HK-2 (cell line): ENCODE results near the gene SPATA13.

Experiments
- DNase-seq: peaks from one replicate; pipeline ENCODE4 v3.0.0-alpha.2; 2018; ENCODE audit not compliant: unreplicated experiment

The SPATA13 gene

DNA sequence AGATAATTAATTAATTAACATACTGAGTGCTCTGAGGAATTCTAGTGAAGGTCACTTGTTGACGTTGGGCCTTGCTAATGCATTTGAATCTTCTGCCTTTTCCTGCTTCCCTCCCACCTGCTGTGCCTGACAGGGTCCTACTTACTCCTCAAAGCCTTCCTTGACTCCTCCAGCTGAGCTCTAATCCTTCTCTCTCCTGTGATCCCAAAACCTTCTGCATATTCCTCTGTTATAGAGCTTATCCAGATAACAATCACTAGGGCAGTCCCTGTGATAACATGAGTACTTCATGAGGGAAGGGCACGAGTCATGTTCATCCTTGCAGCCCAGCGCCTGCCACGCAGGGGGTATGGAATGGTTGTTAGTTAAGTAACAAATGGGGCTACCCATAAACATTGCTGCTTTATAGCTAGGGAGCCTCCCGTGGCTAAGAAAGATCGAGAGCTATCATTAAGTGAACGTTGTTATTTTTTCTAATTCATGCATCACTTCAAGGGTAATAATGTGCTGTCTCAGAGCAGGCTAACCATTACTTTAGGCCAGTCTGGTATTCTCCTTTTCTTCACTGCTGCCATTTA, 19.1 kb upstream of the SPATA13 start:
- DNase-seq = no peak

DNA sequence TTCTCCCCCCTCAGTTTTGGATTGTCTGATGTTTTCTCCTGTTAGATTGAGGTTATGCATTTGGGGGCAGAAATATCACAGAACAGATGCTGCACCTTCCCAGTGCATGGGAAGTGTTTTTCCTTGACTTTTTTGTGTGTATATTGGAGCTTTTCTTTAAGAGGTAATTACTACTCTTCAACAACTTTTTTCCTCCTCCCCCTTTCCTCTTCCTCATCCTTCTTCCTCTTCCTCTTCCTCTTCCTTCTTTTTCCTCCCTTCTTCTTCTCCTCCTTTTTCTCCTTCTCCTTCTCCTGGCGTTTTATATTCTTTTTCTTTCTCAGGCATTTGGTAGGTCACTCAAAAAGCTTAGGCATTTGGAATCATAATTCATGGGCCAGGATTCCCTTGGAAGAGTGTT, 18.1 kb upstream of the SPATA13 start:
- no peak for DNase-seq

DNA sequence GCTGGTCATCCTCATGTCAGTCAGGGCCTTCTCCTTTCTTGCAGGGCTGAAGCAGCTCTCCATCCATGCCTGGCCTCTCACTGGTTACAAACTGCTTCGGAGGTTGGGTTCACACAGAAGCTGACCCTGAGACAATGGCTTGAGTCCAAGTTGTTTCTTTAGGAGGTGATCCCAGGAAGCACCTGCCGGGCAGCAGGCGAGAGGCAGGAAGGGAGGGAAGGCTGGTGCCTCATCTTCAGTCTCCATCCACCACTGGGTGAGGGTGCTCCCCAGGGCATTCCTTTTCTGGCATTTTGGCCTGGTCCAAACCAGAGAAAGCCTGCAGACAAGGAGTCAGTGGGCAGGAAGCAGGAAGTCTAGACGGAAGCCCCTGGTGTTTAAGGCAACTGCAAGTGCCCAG, 17.6 kb upstream of the SPATA13 start:
- no peak for DNase-seq

DNA sequence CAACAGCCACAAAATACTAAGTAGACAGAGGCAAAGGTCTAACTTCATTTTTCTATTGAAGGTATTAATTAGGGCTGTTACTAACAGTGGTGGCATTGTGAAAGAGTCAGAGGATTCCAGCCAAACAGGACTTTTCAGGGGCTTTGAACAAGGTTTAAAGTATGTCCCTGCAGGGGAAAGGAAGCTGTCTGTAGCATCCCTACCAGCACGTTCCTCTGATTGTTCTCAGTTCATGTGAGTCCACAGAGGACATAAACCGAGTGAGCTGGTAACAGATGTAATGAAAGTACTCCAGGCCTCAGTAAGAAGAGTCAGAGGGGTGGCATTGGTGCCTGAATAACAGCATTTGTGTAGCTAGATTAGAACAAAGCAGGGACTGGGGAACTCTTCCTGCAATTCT, 15.3 kb upstream of the SPATA13 start:
- no peak for DNase-seq

DNA sequence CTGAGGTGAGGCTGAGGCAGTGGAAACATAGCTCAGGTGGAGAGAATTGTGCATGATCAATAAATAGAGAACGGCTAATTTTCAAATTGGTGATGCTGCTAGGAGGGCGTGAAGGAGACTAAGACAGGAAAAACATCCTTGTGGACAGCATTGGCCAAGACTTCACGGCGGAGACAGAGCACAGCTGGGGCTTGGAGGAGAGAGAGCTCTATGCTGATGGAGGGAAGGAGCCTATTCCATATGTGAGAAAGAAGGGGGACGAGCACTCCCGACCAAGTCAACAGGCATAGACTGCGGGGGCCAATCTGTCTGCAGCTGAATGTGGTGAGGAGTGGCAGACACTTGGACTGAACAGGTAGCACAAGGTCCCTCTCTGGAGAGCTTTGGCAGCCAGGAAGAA, 14.8 kb upstream of the SPATA13 start:
- no peak for DNase-seq

DNA sequence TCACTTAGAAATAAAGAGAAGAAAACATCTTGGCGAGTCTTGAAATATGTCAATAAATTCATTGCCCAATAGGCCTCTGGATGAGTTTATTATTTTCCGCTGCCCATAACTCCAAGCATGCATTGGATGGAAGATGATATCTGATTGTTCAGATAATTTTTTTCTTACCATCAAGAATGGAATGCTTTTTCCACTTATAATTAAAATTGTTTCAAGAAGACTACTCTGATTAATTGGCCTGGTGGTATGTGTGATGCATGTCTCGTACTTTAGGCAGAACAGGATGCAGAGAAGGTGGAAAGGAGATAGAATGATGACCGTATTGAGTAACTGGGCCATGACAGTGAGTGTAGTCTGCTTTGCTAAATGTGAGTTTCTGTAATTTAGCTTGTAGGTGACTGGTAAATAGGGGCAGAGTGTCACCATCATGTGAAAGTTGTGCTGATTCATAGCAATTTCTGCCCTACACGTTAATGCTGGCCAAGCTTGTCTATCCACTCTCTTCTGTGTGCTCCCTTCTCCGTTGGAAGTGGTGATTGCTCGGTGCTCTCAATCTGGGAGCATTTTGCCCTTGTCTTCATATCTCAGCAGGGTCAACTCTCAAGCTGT, 13.5 kb upstream of the SPATA13 start:
- no peak for DNase-seq

DNA sequence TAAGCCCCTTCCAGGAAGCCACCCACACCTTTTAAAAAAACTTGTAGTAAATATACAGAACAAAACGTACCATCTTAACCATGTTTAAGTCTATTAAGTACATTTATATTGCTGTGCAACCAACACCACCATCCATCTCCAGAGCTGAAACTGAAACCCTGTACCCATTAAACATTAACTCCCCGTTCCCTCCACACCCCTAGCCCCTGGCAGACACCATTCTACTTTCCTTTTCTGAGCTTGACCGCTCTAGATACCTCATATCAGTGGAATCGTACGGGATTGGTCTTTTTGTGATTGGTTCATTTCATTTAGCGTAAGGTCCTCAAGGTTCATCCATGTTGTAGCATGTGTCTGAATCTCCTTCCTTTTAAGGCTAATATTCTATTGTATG, 13.0 kb upstream of the SPATA13 start:
- no peak for DNase-seq

DNA sequence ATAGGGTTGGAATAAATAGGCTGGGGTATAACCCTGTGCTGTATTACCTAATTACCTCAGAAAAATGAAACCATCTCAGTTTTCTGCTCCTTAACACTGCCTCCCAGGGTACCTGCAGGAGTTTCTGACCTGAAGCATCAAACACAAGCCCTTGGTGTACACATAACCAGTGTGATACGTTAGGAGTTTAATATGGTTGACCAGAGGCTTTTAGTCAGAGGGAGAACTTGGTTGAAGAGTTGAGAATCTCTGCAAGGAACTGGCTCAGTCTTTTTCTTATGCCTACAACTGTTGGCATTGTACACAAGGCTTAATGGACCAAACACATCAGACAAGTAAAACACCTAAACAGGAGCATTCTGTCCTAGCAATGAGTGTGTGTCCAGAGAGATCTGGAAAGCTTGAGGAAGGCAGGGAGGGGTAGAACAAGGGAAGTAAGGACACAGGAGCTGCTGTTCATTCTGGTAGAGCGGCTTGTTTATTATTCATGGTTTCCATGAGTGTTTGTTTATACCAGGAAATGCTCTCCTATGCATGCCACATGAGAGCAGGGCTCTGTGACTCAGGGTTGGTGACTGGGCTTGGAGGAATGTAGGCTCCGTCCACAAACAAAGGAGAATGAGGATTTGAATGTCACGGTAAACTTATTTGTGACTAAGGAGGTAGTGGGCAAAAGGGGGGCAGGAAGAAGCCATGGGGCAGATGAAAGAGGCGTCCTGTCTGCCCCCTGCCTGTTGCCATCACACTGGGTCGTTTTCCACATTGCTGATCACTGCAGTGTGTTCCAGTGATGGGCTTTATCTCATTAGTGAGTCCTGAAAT, 11.9 kb upstream of the SPATA13 start:
- DNase-seq = peak; percentile 53

DNA sequence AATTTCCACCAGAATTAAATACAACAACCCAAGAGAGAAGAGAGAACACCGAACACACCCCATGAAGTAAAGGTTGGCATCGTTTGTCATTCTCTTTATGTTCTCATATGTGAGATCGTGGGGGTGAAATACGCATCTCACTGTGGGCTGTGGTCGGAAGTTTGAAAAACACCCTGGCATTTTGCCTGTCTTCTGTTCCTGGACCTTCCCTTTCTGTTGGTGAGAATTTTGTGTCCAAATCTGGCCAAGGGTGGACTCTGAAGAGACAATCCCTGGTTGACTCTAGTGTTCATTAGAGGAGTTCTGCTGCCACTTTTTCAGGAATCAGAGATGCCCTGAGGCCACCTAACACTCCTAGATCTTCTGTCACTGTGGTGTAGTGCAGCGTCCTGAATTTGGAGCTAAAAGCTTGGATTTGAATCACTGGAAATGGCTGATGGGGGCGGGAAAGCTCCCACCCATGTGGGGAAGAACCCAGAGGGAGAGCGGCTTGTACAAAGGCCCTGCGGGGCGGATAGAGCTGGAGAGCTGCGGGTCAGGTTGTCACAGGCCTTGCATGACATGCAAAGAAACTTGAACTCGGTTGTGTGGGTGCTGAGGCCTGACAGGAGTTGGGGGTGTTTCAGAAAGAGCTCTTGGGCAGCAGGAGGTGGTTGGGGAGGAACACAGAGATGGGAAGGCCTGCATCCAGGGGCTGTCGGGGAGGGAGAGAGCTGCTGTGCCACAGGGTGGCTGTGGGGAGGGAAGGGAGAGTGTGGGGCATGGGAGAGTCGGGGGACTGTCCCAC, 11.1 kb upstream of the SPATA13 start:
- DNase-seq = no peak

DNA sequence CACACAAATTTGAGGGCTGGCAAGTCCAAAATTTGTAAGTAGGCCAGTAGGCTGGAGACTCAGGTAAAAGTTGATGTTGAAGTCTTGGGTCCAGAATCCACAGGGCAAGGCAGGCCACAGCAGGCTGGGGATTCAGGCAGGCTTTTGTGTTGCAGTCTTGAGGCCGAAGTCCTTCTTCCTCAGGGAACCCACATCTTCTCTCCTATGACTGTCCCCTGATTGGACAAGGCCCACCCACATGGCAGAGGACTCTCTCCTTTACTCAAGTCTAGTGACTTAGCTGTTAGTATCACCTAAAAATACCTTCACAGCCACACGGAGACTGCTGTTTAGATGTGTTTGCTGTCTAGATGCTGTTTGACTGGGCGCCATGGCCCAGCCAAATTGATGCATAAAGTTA, 9.9 kb upstream of the SPATA13 start:
- DNase-seq = no peak

DNA sequence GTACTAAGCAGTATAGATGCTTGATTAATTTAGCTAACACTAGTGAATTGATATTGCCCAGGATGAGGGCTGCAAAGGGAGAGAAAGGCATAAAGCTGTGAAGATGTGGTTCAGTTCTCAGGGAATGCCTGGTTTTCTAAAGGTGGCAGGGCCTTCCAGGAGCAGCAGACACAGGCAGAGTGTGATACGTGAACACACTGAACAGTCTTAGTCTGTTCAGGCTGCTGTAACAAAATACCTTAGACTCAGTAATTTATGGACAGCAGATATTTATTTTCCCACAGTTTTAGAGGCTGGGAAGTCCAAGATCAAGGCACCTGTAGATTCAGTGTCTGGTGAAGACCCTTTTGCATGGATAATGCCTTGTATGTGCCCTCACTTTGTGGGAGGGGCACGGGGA, 8.7 kb upstream of the SPATA13 start:
- DNase-seq = no peak

DNA sequence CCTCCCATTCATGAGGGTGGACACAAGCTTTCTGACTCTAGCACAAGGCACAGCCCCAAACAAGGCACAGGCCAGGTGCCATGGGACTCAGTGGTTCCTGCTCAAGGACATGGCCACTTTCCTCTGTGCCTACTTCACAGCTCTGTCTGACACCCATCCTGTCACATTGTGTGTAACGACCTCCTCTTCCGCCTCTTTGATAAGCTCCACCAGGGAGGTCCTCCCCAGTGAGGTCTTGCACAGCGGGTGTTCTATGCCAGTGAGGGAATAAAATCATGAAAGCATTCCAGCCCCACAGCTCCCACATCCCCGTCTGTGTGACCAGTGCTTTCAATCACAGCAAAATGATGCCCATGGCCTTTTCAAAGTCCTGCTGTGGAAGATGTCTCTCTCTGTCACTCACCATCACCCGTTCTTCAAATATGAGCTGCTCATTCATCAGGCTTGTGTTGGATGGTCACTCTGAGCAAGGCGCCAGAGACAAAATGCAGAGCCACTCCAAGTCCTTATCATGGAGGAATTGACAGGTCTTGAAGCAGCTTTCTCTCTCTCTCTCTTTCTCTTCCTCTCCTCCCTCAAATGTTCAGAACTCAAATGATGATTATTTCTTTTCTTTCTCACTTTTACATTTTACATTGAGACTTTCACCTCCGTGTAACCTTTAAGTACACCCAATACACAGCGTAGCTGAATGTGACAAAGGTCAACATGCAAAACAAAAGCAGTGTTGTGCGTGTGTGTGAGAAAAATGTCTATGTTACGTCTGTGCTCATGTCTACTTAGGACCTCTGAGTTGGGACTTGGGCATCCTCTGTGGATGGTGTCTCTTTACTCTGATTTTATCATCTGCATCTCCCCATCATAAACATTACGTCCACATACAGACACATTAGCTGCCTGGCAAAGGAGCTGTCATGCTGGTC, 8.0 kb upstream of the SPATA13 start:
- no peak for DNase-seq

DNA sequence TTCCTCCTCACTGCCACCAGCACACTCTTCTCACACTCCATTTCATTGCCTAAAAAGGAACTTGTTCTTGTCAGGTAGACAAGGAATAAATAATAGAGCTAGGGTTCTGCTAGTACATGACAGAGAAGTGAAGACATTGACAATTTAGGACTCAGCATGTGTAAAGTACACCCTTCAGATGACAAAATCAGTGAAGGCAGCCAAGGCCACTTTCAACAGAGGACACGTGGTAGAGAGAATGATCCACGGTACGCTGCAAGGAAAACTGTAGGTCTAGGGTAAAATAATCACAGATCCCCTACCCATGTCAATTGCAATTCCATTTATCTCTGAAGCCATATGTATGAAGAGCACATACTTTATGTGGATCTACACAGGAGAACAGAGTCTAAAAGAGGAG, 7.2 kb upstream of the SPATA13 start:
- no peak for DNase-seq

DNA sequence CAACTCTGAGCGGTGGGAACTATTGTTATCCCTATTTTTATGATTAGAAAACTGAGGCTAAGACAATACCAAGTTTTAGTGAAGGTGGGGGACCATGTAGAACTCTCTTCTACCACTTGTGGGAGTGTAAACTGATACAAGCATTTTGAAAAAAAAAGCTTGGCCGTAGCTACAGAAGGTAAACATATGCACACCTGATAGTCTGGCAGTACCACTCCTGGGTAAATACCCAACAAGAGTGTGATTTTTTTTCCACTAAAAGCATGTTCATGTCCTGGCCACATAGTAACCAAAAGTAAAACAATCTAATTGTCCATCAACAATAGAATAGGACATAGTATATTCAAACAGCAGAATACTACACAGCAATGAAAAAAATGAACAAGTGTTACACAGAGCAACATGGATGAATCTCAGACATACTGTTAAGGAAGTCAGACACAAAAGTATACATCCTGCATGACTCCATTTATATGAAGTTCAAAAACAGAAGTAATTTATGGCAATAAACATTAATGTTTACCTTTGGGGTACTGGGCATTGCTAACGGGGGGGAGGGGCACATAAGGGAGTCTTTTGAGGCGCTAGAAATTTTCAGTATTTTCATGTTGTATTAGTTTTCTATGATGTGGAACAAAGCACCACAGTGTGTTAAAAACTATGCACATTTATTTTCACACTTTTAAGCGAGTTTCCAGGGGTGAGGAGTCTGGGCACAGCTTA, 6.4 kb upstream of the SPATA13 start:
- no peak for DNase-seq

DNA sequence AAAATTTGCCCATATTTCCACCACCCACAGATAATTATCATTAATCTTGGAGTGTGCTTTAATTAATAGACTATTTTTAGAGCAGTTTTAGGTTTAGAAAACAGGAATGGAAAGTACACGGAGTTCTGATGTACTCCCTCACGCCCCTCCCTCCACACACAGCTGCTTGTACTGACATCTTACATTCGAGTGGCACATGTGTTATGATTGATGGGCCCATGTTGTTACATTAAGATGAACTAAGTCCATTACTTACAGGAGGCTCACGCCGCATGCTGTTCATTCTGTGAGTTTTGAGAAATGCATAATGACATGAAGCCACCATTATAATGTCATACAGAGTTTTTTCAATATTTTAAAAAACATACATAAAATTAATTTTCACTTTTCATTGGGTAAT, 1.2 kb upstream of the SPATA13 start:
- DNase-seq = no peak

DNA sequence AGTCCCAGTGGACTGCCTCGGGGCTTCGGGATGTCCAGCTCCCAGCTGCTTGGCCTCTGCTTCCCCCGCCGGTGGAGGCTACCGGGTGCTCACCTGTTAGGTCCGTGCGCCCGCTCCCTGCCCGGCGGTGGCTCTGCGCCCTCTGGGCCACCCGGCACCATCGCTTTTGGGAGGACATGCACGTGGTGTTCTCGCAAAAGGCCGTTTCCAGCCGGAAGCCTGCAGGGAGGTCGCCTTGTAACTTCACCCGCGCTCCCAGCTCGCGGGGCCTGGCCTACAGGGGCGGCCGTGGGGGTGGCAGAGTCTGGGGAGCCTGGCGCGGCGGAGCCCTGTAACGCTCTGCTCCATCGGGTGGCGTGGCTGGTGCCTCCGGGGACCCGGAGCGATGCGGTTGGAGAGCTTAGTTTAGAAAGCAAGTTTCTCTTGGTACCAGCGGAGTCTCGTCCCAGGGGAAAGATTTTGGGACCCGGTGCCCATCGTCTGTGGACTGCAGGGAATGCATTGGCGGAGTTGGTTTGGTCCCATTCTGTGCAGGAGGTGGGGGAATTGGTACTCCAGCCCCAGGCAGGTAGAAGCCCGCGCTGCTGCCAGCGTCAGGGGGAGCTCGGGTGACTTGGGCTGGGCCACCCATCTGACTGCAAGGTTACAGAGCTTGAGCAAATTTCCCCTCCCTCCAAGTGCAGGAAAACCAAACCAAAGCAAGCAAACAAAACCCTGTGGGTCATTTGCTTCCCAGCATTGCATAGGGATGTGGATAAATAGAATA, 673 bp downstream of the SPATA13 start:
- DNase-seq = peak; percentile 38

DNA sequence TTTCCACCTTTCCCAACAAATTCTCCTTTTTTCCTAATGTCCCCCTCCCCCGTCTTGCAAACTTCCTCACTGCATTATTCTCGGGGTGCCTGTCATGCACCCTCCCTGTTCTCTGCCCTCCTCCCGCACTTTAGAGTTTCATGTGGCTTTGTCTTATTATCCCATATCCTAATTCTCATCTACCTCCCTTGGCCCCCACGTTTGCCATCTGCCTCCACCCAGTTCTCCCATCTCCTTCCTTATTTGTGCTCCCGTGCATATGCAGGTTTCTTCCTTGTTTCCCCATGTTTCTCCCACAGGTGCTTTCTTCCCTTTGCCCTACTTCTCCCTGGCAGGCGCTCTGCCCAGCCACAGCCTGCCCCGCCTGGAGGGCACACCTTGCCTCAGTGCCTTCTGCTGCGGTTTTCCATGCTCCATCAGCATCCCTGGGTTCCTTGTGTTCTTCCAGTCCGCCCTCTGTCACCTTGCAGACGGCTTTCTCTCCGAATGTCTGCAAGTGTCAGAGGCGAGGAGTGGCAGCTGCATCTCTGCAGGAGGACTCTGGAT, 1.5 kb downstream of the SPATA13 start:
- no peak for DNase-seq

DNA sequence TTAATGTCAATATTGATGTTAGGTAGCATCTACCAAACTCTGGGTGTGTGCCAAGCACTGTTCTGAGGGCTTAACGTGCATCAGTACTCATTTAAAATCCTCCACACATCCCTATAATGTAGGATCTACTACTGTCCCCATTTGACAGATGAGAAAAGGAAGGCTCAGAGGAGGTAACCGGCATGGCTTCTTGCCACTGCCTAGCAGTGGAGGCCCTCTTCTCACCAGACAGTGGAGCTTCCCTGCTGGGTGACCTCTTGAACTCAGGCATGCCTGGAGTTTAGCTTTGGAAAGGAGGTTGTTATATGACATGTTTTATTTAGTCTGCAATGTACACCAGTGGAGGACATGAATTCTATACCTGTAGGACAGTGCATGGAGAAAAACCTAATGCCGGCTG, 2.1 kb downstream of the SPATA13 start:
- no peak for DNase-seq

DNA sequence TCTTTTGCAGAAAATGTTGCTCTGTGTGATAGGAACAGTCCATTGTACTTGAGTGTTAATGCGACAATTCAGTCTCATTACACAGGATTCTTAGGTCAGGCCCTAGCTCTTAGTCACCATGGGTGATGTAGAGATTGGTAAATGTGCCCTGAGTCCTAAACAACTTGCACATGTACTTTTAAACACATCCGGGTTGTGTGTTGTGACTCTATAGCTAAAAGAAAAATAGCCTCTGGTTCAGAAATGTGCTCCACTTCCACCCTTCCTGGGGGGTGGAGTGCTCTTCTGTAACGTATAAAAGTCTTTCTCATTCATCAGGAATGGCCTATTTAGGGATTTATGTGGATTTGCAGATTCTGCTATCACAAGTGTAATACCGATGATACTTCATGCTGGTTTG, 5.2 kb downstream of the SPATA13 start:
- no peak for DNase-seq

DNA sequence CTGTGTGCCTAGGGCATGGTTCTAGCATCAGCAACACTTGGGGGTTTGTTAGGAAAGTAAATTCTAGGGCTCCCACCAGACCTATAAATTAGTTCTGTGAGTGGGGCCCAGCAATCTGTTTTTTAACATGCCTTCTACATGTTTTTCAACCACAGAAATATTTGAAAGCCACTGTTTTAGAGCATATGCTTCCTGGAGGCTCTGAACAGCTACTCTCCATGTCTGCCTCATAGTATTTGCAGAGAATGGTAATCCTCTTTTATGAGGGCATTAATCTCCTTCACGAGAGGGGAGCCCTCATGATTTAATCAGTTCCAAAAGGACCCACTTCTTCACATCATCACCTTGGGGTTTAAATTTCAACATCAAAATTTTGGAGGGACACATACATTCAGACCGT, 6.0 kb downstream of the SPATA13 start:
- no peak for DNase-seq
